GM12891 (cell line): ENCODE measurements around the gene HHIP.
"Not testable (repeated sequence)": the region's sequence is repeated elsewhere in the genome, so short reads cannot be mapped to it uniquely, and the experiment has no call there.

Experiments used
- DNase-seq: peaks from one replicate; pipeline ENCODE4 v3.0.0; 2011; ENCODE audit warnings: low spot score; ENCODE audit not compliant: insufficient read length
- FAIRE-seq: peaks from 2 replicates; lab custom pipeline; 2011; peaks lifted over from hg19 to GRCh38; lab: Jason Lieb, UNC
- PAX5 ChIP-seq: IDR thresholded peaks from 2 replicates; pipeline ENCODE4 v1.6.1; 2011; ENCODE audit warnings: low read length, moderate library complexity, mild to moderate bottlenecking; ENCODE audit not compliant: insufficient read depth, severe bottlenecking
- POLR2A ChIP-seq: IDR thresholded peaks from 2 replicates; pipeline ENCODE4 v1.6.1; 2011; ENCODE audit warnings: low read depth, low read length, control low read depth
- POLR2AphosphoS5 ChIP-seq: IDR thresholded peaks from 2 replicates; pipeline ENCODE4 v1.6.1; 2011; ENCODE audit warnings: low read depth, low read length, control low read depth
- POU2F2 ChIP-seq: IDR thresholded peaks from 2 replicates; pipeline ENCODE4 v1.6.1; 2011; ENCODE audit warnings: low read depth, mild to moderate bottlenecking, control low read depth, low read length, moderate library complexity
- SPI1 ChIP-seq: IDR thresholded peaks from 2 replicates; pipeline ENCODE4 v1.6.1; 2011; ENCODE audit warnings: low read depth, low read length, control low read depth
- TAF1 ChIP-seq: IDR thresholded peaks from 2 replicates; pipeline ENCODE4 v1.6.1; 2011; ENCODE audit warnings: low read depth, low read length, control low read depth

HHIP gene

DNA sequence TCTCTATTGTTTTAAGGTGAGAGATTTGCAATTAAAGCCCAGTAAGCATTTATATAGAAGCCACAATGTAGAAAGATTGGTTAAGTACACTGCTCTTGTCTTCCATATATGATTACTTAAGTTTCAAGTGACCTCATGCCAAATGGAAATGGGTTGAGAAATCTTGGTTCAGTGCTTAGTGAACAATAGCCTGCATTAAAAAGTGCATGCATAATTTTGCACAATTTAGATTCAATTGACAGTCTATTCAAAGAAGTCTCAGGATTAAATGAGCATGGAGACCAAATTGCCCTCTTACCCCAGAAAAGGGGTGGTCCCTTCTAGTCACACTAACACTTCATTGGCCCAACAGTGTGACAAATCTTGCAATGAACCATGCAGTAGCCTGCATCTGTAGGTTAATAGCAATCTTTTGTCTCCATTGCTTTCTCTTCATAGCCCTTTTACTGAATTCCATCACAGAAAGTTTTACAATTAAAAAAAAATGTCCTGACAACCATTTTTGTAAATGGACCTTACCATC lies 93.6 kb downstream of the HHIP start:
- DNase-seq (no peak), FAIRE-seq (no peak)
- no peak for TF ChIP-seq SPI1
- TF ChIP-seq POLR2A = no peak
- TF ChIP-seq PAX5 = no peak
- no peak for TF ChIP-seq POLR2AphosphoS5
- no peak for TF ChIP-seq POU2F2
- no peak for TF ChIP-seq TAF1

DNA sequence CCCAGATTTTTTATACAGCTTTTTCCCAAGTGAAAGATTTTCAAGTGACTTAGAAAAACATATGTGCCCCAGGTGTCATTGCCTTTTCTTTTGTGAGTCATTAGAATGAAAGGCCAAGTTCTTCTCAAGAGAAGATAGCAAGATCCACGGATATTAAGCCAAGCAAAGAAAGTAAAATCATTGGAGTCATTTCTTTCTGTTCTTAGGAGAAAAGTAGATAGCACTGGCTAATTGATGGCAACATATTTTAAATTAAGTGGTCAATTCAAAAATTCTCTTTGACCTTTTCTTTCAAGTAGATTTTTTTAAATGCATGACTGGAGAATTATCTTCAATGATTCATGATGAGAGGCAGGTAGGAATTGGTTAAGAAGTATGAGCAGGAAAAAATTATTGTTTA lies 94.4 kb downstream of the HHIP start:
- no peak for DNase-seq
- no peak for TF ChIP-seq TAF1
- TF ChIP-seq POU2F2 = no peak
- TF ChIP-seq POLR2A = no peak
- TF ChIP-seq POLR2AphosphoS5 = no peak
- no peak for TF ChIP-seq SPI1
- TF ChIP-seq PAX5 = no peak
- FAIRE-seq = no peak

DNA sequence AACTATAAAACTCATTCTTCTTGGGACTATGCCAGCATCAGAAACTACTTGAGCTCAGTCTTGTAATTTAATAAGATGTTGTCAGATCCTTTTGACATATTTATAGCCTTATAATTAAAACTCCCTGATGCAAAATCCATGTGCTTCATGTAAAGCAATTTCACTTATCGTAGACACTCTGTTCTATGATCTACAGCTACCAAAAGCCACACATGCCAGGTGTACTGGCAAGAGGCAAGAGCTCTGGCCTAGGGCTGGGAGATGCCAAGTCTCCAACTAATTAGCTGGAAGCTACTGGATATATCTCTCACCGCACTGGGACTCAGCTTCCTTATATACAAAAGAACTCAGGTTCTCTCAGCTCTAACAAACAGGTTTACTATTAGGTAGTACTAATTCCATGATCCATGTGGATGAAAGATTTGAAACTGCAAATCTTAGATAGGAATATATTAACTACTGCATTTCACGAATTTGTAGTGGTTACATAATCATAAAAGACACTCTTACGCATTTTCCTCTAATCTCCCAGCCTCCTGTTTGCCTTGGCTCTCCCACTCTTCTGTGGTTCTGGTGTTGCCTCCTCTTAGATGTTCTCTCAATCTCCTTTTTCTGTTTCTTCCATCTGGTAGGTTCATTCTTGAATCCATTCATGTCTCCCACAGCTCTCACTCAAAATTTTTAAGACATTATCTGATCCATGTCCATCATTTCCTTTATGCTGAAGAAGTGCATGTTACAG lies 103.0 kb downstream of the HHIP start:
- no peak for TF ChIP-seq POLR2A
- TF ChIP-seq TAF1 = no peak
- TF ChIP-seq SPI1 = no peak
- TF ChIP-seq PAX5 = no peak
- TF ChIP-seq POLR2AphosphoS5 = no peak
- TF ChIP-seq POU2F2 = no peak
- FAIRE-seq (no peak), DNase-seq (no peak)

DNA sequence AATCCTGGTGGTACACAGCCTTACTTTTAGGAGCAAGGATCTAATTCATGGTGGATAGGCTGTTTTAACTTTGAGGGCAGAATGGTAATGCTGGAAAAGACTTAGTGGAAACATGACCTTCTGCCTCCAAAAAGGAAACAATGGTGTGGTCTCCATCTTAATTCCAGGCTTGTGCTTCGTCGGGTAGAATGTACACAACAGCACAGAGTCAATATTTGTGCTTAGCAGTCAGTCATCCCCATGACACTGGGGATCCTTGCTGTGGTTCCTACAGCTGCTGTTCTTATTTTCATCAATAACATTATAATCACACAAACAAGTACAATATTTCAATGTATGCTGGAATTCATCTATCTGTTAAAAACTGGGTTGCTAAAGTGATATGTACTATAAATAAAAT lies 104.4 kb downstream of the HHIP start:
- FAIRE-seq (no peak), DNase-seq (no peak)
- no peak for TF ChIP-seq POLR2A
- TF ChIP-seq POU2F2 = no peak
- no peak for TF ChIP-seq TAF1
- no peak for TF ChIP-seq POLR2AphosphoS5
- no peak for TF ChIP-seq SPI1
- TF ChIP-seq PAX5 = no peak

DNA sequence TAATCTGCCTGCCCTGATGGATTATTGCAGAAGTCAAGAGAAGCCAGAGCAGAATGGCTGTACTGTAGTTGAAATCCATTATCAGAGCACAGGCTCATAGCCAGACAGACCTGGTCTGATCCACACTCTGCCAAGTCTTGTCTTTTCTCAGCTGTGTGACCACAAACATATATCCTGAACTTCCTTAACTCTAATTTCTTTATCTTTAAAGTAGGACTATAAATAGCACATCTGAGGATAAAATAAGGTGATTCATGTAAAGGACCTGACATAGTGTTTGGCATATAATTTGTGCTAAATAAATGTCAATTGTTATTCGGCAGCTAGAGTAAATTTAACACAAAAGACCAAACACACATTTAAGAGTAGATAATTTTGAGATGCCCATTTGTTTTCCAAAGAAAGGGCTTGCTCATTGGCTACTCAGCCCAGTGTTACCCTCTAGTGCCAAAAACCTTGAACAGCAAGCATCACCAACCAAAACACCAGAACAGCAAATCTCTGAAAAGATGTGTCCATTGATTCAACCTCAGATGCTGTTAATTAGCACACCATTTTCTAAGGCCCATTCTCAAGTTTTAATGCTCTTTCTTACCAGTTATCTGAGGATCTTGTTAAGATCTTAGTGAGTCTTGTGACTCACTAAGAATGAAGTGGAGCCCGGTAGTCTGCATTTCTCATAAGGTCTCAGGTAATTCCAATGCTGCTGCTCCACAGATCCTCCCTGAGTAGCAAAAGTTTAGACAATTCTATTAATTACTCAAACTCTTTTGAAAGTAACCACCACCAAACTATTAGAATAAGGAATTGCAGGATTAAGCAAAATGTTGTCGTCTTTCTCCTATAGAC lies 108.8 kb downstream of the HHIP start:
- TF ChIP-seq PAX5 (no peak), TAF1 (no peak)
- DNase-seq (peak; percentile 1), FAIRE-seq (no peak)

DNA sequence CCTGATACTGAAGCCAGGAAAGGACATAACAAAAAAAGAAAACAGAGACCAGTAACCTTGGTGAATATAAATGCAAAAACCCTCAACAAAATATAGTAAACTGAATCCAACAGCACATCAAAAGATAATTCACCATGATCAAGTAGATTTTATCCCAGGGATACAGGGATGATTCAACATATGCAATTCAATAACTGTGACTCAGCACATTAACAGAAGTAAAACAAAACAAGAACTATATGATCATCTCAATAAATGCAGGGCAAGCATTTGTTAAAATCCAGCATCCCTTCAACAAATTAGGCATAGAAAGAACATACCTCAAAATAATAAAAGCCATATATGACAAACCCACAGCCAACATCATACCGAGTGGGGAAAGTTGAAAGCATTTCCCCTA lies 112.0 kb downstream of the HHIP start:
- DNase-seq (no peak), FAIRE-seq (no peak)
- TF ChIP-seq POU2F2 (no peak), PAX5 (no peak), POLR2AphosphoS5 (no peak), SPI1 (no peak), TAF1 (no peak), POLR2A (no peak)

DNA sequence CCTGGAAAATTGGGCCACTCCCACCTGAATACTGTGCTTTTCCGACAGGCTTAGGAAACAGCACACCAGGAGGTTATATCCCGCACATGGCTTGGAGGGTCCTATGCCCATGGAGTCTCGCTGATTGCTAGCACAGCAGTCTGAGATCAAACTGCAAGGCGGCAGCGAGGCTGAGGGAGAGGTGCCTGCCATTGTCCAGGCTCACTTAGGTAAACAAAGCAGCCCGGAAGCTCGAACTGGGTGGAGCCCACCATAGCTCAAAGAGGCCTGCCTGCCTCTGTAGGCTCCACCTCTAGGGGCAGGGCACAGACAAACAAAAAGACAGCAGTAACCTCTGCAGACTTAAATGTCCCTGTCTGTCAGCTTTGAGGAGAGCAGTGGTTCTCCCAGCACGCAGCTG lies 122.9 kb downstream of the HHIP start:
- DNase-seq, FAIRE-seq: not testable (repeated sequence)

DNA sequence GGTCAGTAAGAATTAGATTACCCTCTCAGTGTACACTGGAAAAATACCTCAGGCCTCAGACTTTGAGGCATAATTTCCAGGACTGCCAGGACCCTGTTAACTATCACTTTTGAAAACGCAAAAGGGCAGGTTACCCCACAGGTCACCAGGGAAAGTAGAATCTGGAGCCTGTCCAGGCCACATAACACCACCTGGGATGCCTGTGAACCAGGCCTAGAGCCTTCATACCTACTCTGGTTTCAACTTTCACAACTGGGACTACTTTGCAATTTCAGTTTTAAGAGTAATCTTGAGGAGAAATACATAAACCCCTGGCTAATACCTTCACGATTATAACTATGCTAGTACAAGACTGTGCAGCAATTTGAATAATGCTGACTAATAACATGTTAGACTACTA lies 132.4 kb downstream of the HHIP start:
- no peak for TF ChIP-seq POLR2AphosphoS5
- TF ChIP-seq PAX5 = no peak
- TF ChIP-seq POU2F2 = no peak
- TF ChIP-seq TAF1 = no peak
- no peak for TF ChIP-seq POLR2A
- no peak for TF ChIP-seq SPI1
- FAIRE-seq = no peak
- no peak for DNase-seq

DNA sequence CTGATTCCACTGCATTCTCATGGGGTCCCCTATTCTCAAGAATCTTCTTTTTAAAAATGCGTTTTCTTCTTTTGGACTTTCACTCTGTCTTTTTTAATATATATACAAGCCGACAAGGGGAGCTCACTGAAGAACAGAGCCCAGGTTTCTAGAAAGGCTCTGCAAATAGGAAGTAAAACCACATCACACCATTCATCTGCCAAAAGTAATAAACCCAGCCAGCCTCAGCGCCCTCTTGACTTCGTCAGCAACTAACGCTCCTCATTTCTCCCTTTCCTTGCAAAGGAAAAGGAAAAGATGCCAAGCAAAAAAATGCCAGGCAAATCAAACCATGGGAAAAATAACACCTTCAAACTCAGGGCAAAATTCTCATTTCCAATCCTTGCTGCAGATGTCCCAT lies 136.4 kb downstream of the HHIP start:
- FAIRE-seq = no peak
- TF ChIP-seq POLR2AphosphoS5 (no peak), SPI1 (no peak), POLR2A (no peak)
- DNase-seq = no peak

DNA sequence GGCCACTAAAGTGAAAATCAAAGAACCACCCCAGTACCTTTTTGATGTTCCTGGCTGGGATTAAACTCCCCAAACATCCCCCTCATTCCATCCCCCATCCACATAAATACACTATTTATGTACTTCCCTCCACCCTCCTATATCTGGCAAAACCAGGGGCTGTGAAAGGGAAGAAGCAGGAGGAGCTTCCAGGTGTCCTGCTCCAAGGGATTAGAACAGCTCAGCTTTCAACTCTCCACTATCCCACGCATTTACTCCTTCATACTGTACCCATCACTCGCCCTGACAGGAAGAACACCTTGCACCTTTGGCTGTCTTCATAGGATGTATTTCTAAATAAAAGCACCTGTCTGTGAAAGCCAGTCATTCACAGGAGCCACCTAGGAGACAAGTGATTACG lies 140.0 kb downstream of the HHIP start:
- DNase-seq (no peak), FAIRE-seq (no peak)
- TF ChIP-seq SPI1 (no peak), POLR2A (no peak), POU2F2 (no peak), TAF1 (no peak), PAX5 (no peak), POLR2AphosphoS5 (no peak)
